ENCODE measurements around the gene C17orf113.

C17orf113 gene

GRCh38 chr17:41989702-41990419 is 60.5 kb downstream of the C17orf113 start:
- no peak overlapping the region for H3K27ac ChIP-seq
- no peak for TF ChIP-seq CTCF (conservative IDR thresholded peaks at IDR 0.05)

GRCh38 chr17:41988418-41988817 is 62.0 kb downstream of the C17orf113 start:
- H3K27ac ChIP-seq: no peak overlapping the region
- no peak for TF ChIP-seq CTCF (conservative IDR thresholded peaks at IDR 0.05)
